Osteocyte (in vitro differentiated cells): ENCODE results near the gene MRPL17. TPM values are rescaled to one million over a fixed set of nuclear protein-coding genes. Genes with fewer than 3 reads are reported as not detected.
A peak's percentile ranks its signal among the peaks of the same experiment; 100 is the strongest.
"Not testable (repeated sequence)": the region's sequence is repeated elsewhere in the genome, so short reads cannot be mapped to it uniquely, and the experiment has no call there.

Source experiments
- DNase-seq: peaks from one replicate; pipeline ENCODE4 v3.0.0; 2021; ENCODE audit warnings: mixed read lengths; ENCODE audit not compliant: unreplicated experiment; ENCODE audit errors: extremely low spot score
- H3K27ac Mint-ChIP-seq: one replicate; pipeline ENCODE4 v1.8.0; 2021; ENCODE audit warnings: mild to moderate bottlenecking, mixed read lengths; ENCODE audit not compliant: unreplicated experiment
- H3K27me3 Mint-ChIP-seq: one replicate; pipeline ENCODE4 v1.8.0; 2021; ENCODE audit warnings: mixed read lengths; ENCODE audit not compliant: unreplicated experiment
- H3K36me3 Mint-ChIP-seq: one replicate; pipeline ENCODE4 v1.8.0; 2021; ENCODE audit warnings: mixed read lengths; ENCODE audit not compliant: unreplicated experiment
- H3K4me1 Mint-ChIP-seq: one replicate; pipeline ENCODE4 v1.8.0; 2021; ENCODE audit warnings: mixed read lengths; ENCODE audit not compliant: unreplicated experiment
- H3K4me3 Mint-ChIP-seq: one replicate; pipeline ENCODE4 v1.8.0; 2021; ENCODE audit warnings: mild to moderate bottlenecking, moderate library complexity, mixed read lengths; ENCODE audit not compliant: unreplicated experiment
- H3K9me3 Mint-ChIP-seq: one replicate; pipeline ENCODE4 v1.8.0; 2021; ENCODE audit warnings: mixed read lengths; ENCODE audit not compliant: unreplicated experiment
- total RNA-seq: library from RNA; stranded (reverse); gene quantifications from 2 replicates; pipeline ENCODE4 v1.2.1, GENCODE V29; 2021
- TF ChIP-seq, protein P1 (sequence below): fragments of 200-600 bp; sonication (generic); IDR thresholded peaks from 2 replicates; pipeline ENCODE4 v1.5.0; 2021; ENCODE audit warnings: antibody characterized with exemption, mild to moderate bottlenecking, moderate library complexity

Gene MRPL17
- total RNA-seq, 1 donor from 2014 or later = 49.8 TPM

DNA sequence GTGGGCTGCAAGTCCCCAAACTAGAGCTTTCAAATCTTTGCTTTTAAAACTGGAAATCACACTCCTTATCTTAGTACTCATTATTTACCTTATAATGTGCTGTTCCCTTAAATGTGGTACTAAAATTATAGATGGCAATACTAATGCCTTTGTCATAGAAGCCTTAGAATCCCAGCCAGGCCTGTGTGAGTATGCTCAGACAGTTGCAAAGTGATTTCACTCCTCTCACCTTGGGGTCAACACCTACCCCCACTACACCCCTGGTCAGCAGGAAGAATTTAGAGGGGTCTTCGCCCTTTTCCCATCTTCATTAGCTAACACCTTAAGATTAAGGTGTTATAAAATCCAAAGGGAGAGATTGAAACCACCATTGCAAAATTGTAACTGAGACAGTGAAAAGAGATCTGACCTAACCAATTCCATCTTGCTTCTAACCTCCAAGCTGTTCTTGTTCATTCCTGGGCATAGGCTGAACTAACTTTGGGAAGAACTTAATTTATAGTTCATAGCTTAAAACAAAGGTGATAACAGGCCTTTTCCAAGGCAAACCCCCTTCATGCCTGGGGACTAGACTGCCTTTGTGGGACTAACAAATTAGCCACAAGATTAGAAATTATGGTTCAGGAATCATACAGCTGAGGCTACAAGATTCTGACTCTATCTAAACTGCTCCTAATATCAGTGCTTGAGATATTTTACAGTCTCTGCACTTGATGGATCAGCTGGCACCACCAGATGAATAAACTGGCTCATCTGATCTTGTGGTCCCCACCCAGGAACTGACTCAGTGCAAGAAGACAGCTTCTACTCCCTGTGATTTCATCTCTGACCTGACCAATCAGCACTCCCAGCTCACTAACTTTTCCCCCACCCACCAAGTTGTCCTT is 10.4 kb upstream of the MRPL17 start:
- H3K27ac Mint-ChIP-seq = peak overlapping the region; percentile 83
- no peaks in the 10 kb centered on the region for H3K9me3 Mint-ChIP-seq
- H3K27me3 Mint-ChIP-seq = no peaks in the 10 kb centered on the region
- peaks cover 32% of the 10 kb centered on the region for H3K4me1 Mint-ChIP-seq
- no peak overlapping the region for H3K4me3 Mint-ChIP-seq
- TF ChIP-seq, protein P1, sequence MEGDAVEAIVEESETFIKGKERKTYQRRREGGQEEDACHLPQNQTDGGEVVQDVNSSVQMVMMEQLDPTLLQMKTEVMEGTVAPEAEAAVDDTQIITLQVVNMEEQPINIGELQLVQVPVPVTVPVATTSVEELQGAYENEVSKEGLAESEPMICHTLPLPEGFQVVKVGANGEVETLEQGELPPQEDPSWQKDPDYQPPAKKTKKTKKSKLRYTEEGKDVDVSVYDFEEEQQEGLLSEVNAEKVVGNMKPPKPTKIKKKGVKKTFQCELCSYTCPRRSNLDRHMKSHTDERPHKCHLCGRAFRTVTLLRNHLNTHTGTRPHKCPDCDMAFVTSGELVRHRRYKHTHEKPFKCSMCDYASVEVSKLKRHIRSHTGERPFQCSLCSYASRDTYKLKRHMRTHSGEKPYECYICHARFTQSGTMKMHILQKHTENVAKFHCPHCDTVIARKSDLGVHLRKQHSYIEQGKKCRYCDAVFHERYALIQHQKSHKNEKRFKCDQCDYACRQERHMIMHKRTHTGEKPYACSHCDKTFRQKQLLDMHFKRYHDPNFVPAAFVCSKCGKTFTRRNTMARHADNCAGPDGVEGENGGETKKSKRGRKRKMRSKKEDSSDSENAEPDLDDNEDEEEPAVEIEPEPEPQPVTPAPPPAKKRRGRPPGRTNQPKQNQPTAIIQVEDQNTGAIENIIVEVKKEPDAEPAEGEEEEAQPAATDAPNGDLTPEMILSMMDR = no peak
- no peak for DNase-seq
- H3K36me3 Mint-ChIP-seq = no peaks in the 10 kb centered on the region

DNA sequence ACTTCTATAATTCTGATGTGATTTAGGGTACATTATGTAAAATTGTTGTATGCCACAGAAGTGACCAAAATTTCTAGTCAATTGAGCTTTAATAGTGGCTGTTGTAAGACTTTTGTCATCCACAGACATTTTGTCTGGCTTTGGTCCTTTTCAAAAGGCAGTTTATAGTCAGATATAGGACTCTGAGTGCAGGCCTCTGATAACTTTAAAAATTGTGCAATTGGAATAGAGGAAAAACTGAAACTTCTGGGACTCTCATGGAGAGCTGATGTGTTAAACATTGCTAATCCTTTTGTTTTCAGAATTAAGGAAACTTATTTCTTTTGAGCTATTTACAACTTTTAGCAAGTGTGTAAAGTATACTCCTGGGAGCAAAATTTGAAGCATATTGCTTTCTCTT is 9.0 kb upstream of the MRPL17 start:
- H3K27ac Mint-ChIP-seq = no peak overlapping the region
- H3K36me3 Mint-ChIP-seq = no peaks in the 10 kb centered on the region
- no peak overlapping the region for H3K4me3 Mint-ChIP-seq
- no peak for DNase-seq
- H3K4me1 Mint-ChIP-seq = peaks cover 32% of the 10 kb centered on the region
- TF ChIP-seq, protein P1 = no peak
- H3K9me3 Mint-ChIP-seq = no peaks in the 10 kb centered on the region
- no peaks in the 10 kb centered on the region for H3K27me3 Mint-ChIP-seq

DNA sequence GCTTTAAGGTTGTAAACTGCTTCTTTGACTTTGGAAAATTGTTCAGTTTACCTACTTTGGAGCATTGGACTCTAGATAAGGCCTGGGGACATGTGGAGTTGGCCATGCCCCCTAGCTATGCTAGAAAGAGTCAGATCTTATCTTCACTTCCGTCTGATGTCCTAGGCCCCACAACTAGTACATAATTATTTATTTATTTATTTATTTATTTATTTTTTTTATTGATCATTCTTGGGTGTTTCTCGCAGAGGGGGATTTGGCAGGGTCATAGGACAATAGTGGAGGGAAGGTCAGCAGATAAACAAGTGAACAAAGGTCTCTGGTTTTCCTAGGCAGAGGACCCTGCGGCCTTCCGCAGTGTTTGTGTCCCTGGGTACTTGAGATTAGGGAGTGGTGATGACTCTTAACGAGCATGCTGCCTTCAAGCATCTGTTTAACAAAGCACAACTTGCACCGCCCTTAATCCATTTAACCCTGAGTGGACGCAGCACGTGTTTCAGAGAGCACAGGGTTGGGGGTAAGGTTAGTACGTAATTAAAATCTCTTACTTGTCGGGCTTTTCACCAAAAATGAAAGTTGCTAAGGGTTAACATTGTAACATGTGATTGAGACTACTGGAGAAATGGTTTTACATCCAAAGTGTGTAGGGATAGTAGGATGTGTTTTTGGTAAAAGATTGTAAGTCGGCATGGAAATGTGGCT is 7.4 kb upstream of the MRPL17 start:
- H3K4me3 Mint-ChIP-seq, H3K9me3 Mint-ChIP-seq, H3K27ac Mint-ChIP-seq, H3K36me3 Mint-ChIP-seq, DNase-seq, H3K27me3 Mint-ChIP-seq: not testable (repeated sequence)
- H3K4me1 Mint-ChIP-seq = peaks cover 24% of the 10 kb centered on the region

DNA sequence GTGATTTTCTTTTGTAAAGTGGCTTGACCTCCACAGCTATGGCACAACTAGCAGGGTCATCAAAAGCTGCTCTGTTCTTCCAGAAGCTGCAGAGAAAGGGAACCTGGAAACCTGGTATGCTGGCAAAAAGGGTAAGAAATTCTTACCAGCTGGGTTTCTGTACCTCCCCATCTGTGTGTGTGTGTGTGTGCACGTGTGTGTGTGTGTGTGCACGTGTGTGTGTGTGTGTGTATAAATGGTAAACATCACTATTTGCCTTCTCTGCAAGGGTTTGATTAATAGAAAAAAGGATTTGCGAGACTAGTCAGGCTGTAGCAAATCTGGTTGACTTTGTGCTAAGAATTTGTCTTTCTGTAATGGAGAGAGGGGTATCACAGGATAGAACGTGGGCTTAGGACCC is 4.7 kb upstream of the MRPL17 start:
- TF ChIP-seq, protein P1 = no peak

DNA sequence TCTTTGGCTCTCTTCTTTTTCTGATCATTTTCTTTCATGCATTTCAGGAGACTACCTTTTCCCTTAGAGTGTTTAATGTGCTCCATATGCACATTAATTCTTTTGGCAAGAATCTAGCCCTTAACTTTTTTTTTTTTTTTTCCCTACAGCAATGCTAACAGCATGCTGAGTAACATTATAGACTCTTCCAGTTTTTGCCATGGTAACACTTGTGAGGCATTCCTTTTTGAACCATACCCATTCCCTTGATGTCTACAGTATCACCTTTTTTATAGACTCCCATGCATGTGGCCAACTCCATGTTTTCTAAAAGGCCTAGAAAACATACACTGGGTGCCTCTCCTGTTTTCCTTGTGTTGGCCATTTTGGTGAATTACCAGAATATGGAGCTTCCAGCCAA is 2.9 kb upstream of the MRPL17 start:
- TF ChIP-seq, protein P1 = no peak
- Mint-ChIP-seq H3K36me3 (peaks cover 8% of the 10 kb centered on the region), H3K4me1 (peaks cover 16% of the 10 kb centered on the region), H3K9me3 (no peaks in the 10 kb centered on the region), H3K4me3 (no peak overlapping the region), H3K27me3 (no peaks in the 10 kb centered on the region), H3K27ac (no peak overlapping the region)
- no peak for DNase-seq

More for the DNA sequence above, 4.7 kb upstream of the MRPL17 start:
- no peak for DNase-seq
- peaks cover 7% of the 10 kb centered on the region for H3K4me1 Mint-ChIP-seq
- no peak overlapping the region for H3K4me3 Mint-ChIP-seq
- H3K27me3 Mint-ChIP-seq = no peaks in the 10 kb centered on the region
- H3K36me3 Mint-ChIP-seq = no peaks in the 10 kb centered on the region
- H3K9me3 Mint-ChIP-seq = no peaks in the 10 kb centered on the region
- no peak overlapping the region for H3K27ac Mint-ChIP-seq

DNA sequence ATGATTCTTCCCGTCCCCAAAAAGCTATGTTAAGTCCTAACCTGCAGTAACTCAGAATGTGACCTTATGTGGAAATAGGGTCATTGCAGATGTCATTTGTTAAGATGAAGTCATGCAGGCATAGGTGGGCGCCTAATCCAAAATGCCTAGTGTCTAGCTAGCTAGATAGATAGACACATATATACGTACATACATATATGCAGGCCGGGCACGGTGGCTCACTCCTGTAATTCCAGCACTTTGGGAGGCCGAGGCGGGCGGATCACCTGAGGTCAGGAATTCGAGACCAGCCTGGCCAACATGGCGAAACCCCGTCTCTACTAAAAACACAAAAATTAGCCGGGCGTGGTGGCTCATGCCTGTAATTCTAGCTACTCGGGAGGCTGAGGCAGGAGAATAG is 928 bp upstream of the MRPL17 start:
- peak overlapping the region; percentile 99 for H3K4me3 Mint-ChIP-seq
- H3K27me3 Mint-ChIP-seq, DNase-seq, H3K9me3 Mint-ChIP-seq: not testable (repeated sequence)
- peak overlapping the region; percentile 100 for H3K27ac Mint-ChIP-seq
- H3K36me3 Mint-ChIP-seq = peaks cover 12% of the 10 kb centered on the region
- peaks cover 16% of the 10 kb centered on the region for H3K4me1 Mint-ChIP-seq
